Omental fat pad (tissue), 4 donors: ENCODE data around the gene CNTNAP2. TPM values are rescaled to one million over a fixed set of nuclear protein-coding genes. Genes with fewer than 3 reads are reported as not detected.

ENCODE experiments used
- ATAC-seq: fragments of 150-250 bp; one replicate; pipeline ENCODE4 v1.9.1; 2016; ENCODE audit warnings: mild to moderate bottlenecking, moderate library complexity; ENCODE audit not compliant: low FRiP score
- DNase-seq: peaks from one replicate; pipeline ENCODE4 v3.0.0-alpha.2; 2019; ENCODE audit warnings: low spot score
- CTCF ChIP-seq, 3 donors: fragments of 450-650 bp; IDR thresholded peaks; one replicate each; pipeline ENCODE4 v1.5.1; 2016 to 2017; ENCODE audit warnings: antibody characterized with exemption in 3 of 3, mild to moderate bottlenecking in 3 of 3, moderate library complexity in 2 of 3
- total RNA-seq, 4 donors: library from RNA; depleted of rRNA; stranded (reverse); fragments of >200 nt; gene quantifications; one replicate each; pipeline ENCODE4 v1.1.0, GENCODE V29; 2016

The CNTNAP2 gene
- total RNA-seq, 4 donors from 2014 or later: 0.38 to 1.5 (median 1.1) TPM; not detected in 1

- no peak for DNase-seq
- no peak for ATAC-seq
- TF ChIP-seq CTCF (IDR thresholded peaks at IDR 0.05): no peak
Observed at GRCh38 chr7:146554556-146554955, 438.0 kb downstream of the CNTNAP2 start.

GRCh38 chr7:146557971-146558469, 441.4 kb downstream of the CNTNAP2 start:
- ATAC-seq: no peak
- TF ChIP-seq CTCF (IDR thresholded peaks at IDR 0.05): no peak
- no peak for DNase-seq

DNA sequence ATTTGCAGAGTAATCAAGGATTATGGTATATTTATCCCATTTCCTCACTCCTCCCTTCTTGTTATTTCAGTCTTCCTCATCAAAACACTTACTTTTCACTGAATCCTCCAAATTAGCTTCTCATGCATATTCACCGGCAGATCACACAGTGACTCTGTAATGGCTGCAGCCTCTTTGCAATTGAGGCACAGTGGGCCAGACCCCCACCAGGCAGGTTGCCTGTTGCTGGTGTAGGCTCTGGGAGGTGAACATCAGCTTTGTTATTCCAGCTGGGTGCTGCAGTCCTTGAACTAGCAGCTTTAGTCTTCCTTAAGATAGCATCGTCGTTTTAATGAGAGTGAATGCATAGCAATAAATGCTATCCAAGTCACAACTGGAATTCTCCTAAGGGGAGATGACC, 449.3 kb downstream of the CNTNAP2 start:
- TF ChIP-seq CTCF (IDR thresholded peaks at IDR 0.05): no peak
- no peak for ATAC-seq
- DNase-seq: no peak

- no peak for DNase-seq
- ATAC-seq: no peak
- no peak for TF ChIP-seq CTCF (IDR thresholded peaks at IDR 0.05)
Observed at GRCh38 chr7:146575903-146576302, 459.3 kb downstream of the CNTNAP2 start.

DNA sequence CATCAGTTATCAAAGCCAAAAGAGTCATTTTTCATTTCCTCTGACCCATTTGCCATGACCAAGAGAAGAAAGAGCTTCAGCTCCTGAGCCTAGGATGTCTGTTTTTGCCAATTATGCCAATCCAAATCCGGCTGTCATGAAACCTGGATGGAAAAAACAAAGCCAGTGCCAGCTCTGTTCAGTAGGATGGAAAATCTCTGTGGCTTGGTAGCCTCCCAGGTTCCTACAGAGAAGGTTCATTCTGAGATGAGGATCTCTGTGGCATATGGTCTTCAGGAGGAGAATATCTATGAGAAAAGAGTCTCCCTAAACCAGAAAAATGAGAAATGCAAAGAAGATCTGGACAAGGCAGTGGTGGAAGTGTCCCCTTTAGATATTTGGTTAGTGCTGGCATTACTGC, 475.4 kb downstream of the CNTNAP2 start:
- ATAC-seq (no peak), DNase-seq (no peak)
- TF ChIP-seq CTCF (IDR thresholded peaks at IDR 0.05): no peak

DNA sequence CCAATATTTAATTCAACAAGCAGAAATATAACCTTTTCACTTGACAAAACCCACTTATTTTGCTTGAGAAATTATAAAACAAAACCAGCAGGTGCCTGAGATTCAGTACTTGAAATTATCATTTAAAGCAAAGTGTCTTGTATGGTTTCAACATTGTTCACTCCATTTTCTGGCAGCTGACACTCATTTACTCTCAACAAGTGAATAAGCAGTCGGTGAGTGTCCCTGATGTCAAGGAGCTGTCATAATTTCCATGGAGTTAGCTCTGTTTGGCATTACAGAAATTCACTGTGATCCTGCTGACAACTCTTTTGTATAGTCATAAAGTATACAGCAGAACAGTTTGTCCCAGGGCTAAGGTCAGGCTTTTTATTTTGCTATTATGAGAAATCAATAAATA, 490.0 kb downstream of the CNTNAP2 start:
- ATAC-seq: no peak
- no peak for TF ChIP-seq CTCF (IDR thresholded peaks at IDR 0.05)
- no peak for DNase-seq

- DNase-seq (no peak), ATAC-seq (no peak)
- TF ChIP-seq CTCF (IDR thresholded peaks at IDR 0.05): no peak
Observed at GRCh38 chr7:146619641-146620040, 503.0 kb downstream of the CNTNAP2 start.
